Measurements from ENCODE around the gene KRTAP10-7.

DNA sequence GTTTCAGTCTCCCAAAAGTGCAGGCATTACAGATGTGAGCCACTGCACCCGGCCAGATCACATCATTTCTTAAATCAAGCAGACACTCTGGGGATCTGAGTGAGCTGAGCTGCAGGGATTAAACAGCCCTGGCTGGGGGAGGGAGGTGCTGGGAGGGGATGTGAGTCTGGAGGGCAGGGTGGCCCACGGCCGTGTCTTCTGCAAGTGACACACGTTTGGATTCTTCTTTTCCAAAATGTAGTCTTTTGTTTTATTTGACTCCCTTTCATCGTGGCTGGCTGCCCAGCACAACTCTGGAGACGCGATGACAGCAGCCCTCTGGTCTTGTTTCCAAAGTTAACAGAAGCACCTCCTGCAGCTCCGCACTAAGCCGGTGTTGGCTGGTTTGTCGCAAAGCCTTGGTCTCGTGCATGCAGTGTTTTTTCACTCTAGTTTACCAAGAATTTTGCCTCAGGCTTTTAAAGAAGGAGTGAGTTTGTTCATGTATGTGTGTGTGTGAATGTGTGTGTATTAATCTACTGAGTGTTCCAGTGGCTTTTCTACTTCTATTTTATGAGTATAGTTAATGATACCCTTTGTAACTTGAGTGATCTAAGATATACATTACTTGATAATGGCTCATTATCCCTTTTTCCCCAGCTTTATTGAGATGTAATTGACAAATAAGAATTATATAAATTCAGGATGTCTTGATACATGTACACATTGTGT, 17.2 kb upstream of the KRTAP10-7 start:
- TF ChIP-seq POLR2A (IDR thresholded peaks at IDR 0.05), result no peak
- TF ChIP-seq, protein P1, sequence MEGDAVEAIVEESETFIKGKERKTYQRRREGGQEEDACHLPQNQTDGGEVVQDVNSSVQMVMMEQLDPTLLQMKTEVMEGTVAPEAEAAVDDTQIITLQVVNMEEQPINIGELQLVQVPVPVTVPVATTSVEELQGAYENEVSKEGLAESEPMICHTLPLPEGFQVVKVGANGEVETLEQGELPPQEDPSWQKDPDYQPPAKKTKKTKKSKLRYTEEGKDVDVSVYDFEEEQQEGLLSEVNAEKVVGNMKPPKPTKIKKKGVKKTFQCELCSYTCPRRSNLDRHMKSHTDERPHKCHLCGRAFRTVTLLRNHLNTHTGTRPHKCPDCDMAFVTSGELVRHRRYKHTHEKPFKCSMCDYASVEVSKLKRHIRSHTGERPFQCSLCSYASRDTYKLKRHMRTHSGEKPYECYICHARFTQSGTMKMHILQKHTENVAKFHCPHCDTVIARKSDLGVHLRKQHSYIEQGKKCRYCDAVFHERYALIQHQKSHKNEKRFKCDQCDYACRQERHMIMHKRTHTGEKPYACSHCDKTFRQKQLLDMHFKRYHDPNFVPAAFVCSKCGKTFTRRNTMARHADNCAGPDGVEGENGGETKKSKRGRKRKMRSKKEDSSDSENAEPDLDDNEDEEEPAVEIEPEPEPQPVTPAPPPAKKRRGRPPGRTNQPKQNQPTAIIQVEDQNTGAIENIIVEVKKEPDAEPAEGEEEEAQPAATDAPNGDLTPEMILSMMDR (IDR thresholded peaks at IDR 0.05), result no peak

Measured in breast epithelium (tissue), 3 donors.